ENCODE results near the gene KCNA2.

Gene KCNA2

DNA sequence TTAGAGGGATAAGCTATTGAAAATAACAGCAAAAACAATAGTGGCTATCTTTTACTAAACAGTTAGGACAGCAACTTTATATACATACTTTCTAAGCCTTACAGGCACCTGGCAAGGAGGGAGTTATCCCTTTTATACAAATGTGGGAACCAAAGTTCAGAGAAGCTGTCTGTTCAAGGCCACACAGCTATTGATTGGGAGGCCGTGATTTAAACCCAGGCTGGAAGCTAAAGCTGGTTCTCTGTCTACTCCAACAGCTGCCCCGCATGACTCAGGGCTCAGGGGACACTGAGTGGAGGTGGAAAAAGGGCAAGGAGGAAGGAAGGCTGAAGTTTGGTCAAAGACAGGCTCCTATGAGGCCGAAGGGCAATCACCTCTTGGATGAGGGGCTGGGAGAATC lies 26.7 kb downstream of the KCNA2 start:
- Histone ChIP-seq H3K27ac (no peak overlapping the region), H3K36me3 (ENCODE audit: insufficient read depth, low read length) (no peaks in the 10 kb centered on the region), H3K4me3 (no peak overlapping the region), H3K9ac (ENCODE audit: insufficient read length) (no peak overlapping the region), H3K9me3 (ENCODE audit: low read depth, low read length) (no peaks in the 10 kb centered on the region)
- no peak for DNase-seq (ENCODE audit: low read depth, low spot score)
- no peak for TF ChIP-seq FOXP2 (optimal IDR thresholded peaks at IDR 0.05; ENCODE audit: control extremely low read depth, extremely low read length, insufficient read depth)
- TF ChIP-seq POLR2AphosphoS5 (IDR thresholded peaks at IDR 0.05; ENCODE audit: borderline replicate concordance, low read depth, low read length) = no peak
- TF ChIP-seq EZH2 (IDR thresholded peaks at IDR 0.05) = no peak

DNA sequence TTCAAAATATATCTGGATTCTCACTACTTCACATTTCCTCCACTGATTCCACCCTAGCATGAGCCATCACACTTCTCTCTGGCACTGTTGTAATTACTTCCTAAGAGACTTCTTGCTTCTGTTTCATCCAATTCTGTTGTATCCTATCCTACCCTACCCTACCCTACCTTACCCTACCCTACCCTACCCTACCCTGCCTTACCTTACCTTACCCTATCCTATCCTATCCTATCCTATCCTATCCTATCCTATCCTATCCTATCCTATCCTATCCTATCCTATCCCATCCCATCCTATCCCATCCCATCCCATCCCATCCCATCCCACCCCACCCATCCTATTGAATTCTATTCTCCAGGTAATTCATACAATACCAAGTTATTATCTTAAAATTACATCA lies 29.7 kb downstream of the KCNA2 start:
- no peak overlapping the region for H3K9ac ChIP-seq (ENCODE audit: insufficient read length)
- H3K36me3 ChIP-seq (ENCODE audit: insufficient read depth, low read length) = no peaks in the 10 kb centered on the region
- H3K27ac ChIP-seq = no peak overlapping the region
- TF ChIP-seq POLR2AphosphoS5 (IDR thresholded peaks at IDR 0.05; ENCODE audit: borderline replicate concordance, low read depth, low read length) (no peak), EZH2 (IDR thresholded peaks at IDR 0.05) (no peak), FOXP2 (optimal IDR thresholded peaks at IDR 0.05; ENCODE audit: control extremely low read depth, extremely low read length, insufficient read depth) (no peak)
- DNase-seq (ENCODE audit: low read depth, low spot score) = no peak
- H3K9me3 ChIP-seq (ENCODE audit: low read depth, low read length) = no peaks in the 10 kb centered on the region
- no peak overlapping the region for H3K4me3 ChIP-seq

DNA sequence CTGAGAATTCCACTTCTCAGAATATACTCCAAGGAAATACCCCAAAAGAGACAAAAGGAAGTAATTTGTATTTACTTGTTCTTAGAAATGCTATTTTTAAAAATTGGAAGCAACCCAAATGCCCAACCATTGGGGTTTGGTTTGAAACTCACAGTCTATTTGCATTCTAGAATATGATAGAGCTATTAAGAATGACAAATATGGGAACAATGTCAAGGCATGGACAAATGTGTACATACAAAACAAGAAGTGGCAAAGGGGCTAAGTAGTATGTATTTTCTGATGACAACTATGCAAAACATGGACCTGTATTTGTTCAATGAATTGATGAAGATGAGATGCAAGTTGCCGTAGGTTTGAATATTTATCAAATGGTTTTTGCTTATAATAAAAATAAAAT lies 32.8 kb downstream of the KCNA2 start:
- TF ChIP-seq EZH2 (IDR thresholded peaks at IDR 0.05) (no peak), FOXP2 (optimal IDR thresholded peaks at IDR 0.05; ENCODE audit: control extremely low read depth, extremely low read length, insufficient read depth) (no peak), POLR2AphosphoS5 (IDR thresholded peaks at IDR 0.05; ENCODE audit: borderline replicate concordance, low read depth, low read length) (no peak)
- DNase-seq (ENCODE audit: low read depth, low spot score) = no peak
- no peak overlapping the region for H3K9ac ChIP-seq (ENCODE audit: insufficient read length)
- no peak overlapping the region for H3K27ac ChIP-seq
- no peaks in the 10 kb centered on the region for H3K9me3 ChIP-seq (ENCODE audit: low read depth, low read length)
- H3K36me3 ChIP-seq (ENCODE audit: insufficient read depth, low read length) = no peaks in the 10 kb centered on the region
- H3K4me3 ChIP-seq = no peak overlapping the region

DNA sequence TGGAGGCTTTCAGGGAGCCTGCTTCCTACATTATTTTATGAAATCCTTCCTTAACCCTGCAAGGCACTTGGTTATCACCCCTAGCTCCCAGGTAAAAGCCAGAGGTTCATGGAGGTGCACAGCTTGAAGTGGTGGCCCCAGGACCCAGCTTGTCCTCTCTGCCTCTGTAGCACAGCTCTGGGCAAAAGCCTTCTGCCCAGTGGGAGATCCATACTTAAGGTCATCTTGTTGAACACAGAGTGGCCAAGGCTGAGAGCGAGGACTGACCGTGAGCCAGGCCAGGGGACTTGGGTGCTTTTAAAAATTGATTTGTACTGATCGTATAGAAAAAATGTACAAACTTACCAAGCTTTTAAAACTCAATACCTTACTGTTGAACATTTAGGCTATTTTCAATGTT lies 33.4 kb downstream of the KCNA2 start:
- no peaks in the 10 kb centered on the region for H3K36me3 ChIP-seq (ENCODE audit: insufficient read depth, low read length)
- no peak overlapping the region for H3K4me3 ChIP-seq
- TF ChIP-seq FOXP2 (optimal IDR thresholded peaks at IDR 0.05; ENCODE audit: control extremely low read depth, extremely low read length, insufficient read depth) = no peak
- TF ChIP-seq POLR2AphosphoS5 (IDR thresholded peaks at IDR 0.05; ENCODE audit: borderline replicate concordance, low read depth, low read length) = no peak
- TF ChIP-seq EZH2 (IDR thresholded peaks at IDR 0.05) = no peak
- H3K9ac ChIP-seq (ENCODE audit: insufficient read length) = no peak overlapping the region
- no peak overlapping the region for H3K27ac ChIP-seq
- no peaks in the 10 kb centered on the region for H3K9me3 ChIP-seq (ENCODE audit: low read depth, low read length)
- DNase-seq (ENCODE audit: low read depth, low spot score) = no peak

DNA sequence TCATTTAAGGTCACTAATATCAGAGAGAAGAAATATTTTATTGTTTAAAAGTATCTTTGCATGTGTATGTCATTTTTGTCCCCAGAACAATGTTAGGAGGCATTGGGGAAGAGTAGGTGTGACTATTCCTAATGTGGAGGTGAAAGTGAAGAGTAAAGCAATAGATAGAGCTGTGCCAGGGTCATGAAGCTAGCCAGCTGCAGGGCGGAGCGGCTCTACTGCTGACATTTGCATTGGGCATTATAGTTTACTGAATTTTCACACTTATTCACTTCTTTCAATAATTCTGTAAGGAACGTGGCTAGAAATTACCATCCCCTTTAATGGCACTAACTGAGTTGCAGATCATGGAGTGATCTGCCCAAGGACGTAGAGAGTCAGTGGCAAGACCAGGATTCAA lies 35.3 kb downstream of the KCNA2 start:
- Histone ChIP-seq H3K4me3 (no peak overlapping the region), H3K9me3 (ENCODE audit: low read depth, low read length) (no peaks in the 10 kb centered on the region), H3K9ac (ENCODE audit: insufficient read length) (no peak overlapping the region), H3K36me3 (ENCODE audit: insufficient read depth, low read length) (no peaks in the 10 kb centered on the region), H3K27ac (no peak overlapping the region)
- no peak for DNase-seq (ENCODE audit: low read depth, low spot score)
- TF ChIP-seq FOXP2 (optimal IDR thresholded peaks at IDR 0.05; ENCODE audit: control extremely low read depth, extremely low read length, insufficient read depth) (no peak), POLR2AphosphoS5 (IDR thresholded peaks at IDR 0.05; ENCODE audit: borderline replicate concordance, low read depth, low read length) (no peak), EZH2 (IDR thresholded peaks at IDR 0.05) (no peak)

DNA sequence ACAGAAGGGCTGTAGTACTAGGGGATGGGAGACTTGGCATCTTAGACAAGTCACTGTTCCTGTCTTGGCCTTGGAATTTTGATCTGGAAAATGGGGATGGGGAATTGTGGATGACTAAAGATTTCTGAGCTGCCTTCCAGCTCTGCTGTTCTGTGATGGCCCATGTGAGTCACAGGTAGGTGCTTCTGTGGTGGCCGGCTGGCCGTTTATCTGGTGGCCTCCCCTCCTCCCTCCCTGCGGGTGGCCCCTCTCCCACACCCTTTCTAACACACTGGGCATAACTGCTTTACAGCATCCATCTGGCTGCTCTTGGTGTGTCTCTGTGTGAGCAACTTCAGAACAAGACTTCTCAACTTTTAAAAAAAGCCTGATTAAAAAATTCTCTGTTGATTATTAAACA lies 35.9 kb downstream of the KCNA2 start:
- H3K9me3 ChIP-seq (ENCODE audit: low read depth, low read length) = no peaks in the 10 kb centered on the region
- no peaks in the 10 kb centered on the region for H3K36me3 ChIP-seq (ENCODE audit: insufficient read depth, low read length)
- TF ChIP-seq POLR2AphosphoS5 (IDR thresholded peaks at IDR 0.05; ENCODE audit: borderline replicate concordance, low read depth, low read length) (no peak), EZH2 (IDR thresholded peaks at IDR 0.05) (no peak), FOXP2 (optimal IDR thresholded peaks at IDR 0.05; ENCODE audit: control extremely low read depth, extremely low read length, insufficient read depth) (no peak)
- H3K27ac ChIP-seq = no peak overlapping the region
- no peak overlapping the region for H3K4me3 ChIP-seq
- no peak for DNase-seq (ENCODE audit: low read depth, low spot score)
- no peak overlapping the region for H3K9ac ChIP-seq (ENCODE audit: insufficient read length)

DNA sequence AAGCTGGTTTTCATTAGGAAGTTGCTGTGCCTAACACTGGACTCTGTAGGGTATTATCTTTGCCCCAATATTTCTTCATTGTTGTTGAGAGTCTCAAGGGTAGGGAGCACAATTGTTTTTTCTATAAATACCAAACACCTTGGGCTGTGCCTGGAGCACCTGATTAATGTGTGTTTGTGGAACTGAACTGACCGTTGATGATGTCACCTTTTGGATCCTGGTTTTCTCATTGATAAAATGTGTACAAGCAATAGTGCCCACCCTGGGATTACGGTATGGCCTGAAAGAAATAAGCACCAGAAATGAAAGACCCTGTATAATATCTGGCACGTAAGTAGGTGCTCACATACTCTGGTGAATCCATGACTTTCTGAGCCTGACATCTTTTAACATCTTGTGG lies 39.3 kb downstream of the KCNA2 start:
- Histone ChIP-seq H3K27ac (no peak overlapping the region), H3K36me3 (ENCODE audit: insufficient read depth, low read length) (no peaks in the 10 kb centered on the region), H3K9ac (ENCODE audit: insufficient read length) (no peak overlapping the region), H3K9me3 (ENCODE audit: low read depth, low read length) (no peaks in the 10 kb centered on the region), H3K4me3 (no peak overlapping the region)
- DNase-seq (ENCODE audit: low read depth, low spot score) = no peak
- no peak for TF ChIP-seq EZH2 (IDR thresholded peaks at IDR 0.05)
- TF ChIP-seq FOXP2 (optimal IDR thresholded peaks at IDR 0.05; ENCODE audit: control extremely low read depth, extremely low read length, insufficient read depth) = no peak
- no peak for TF ChIP-seq POLR2AphosphoS5 (IDR thresholded peaks at IDR 0.05; ENCODE audit: borderline replicate concordance, low read depth, low read length)

DNA sequence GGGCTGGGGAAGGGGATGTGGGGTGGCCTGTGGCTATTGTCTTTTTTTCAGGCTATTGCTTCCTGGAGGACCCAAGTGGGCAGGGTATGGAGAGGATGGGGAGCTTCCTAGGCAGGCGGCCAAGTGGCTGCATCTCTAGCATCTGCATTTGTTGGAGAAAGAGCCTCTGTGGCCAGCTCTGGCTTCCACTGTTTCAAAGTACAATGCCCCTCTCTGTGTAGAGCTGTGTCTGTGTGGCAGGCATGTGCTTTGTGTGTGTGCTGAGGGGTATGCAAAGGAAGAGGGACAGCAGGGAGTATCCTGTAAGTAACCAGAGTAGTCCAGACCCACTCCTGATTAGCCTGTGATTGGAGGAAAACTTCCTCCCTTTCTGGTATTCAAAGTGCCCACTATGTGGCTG lies 40.6 kb downstream of the KCNA2 start:
- no peak overlapping the region for H3K9ac ChIP-seq (ENCODE audit: insufficient read length)
- TF ChIP-seq POLR2AphosphoS5 (IDR thresholded peaks at IDR 0.05; ENCODE audit: borderline replicate concordance, low read depth, low read length) (no peak), FOXP2 (optimal IDR thresholded peaks at IDR 0.05; ENCODE audit: control extremely low read depth, extremely low read length, insufficient read depth) (no peak), EZH2 (IDR thresholded peaks at IDR 0.05) (no peak)
- no peaks in the 10 kb centered on the region for H3K36me3 ChIP-seq (ENCODE audit: insufficient read depth, low read length)
- H3K9me3 ChIP-seq (ENCODE audit: low read depth, low read length) = no peaks in the 10 kb centered on the region
- no peak overlapping the region for H3K4me3 ChIP-seq
- H3K27ac ChIP-seq = no peak overlapping the region
- DNase-seq (ENCODE audit: low read depth, low spot score) = no peak

- Histone ChIP-seq H3K9ac (ENCODE audit: insufficient read length) (no peak overlapping the region), H3K4me3 (no peak overlapping the region), H3K27ac (no peak overlapping the region), H3K36me3 (ENCODE audit: insufficient read depth, low read length) (no peaks in the 10 kb centered on the region), H3K9me3 (ENCODE audit: low read depth, low read length) (no peaks in the 10 kb centered on the region)
- TF ChIP-seq FOXP2 (optimal IDR thresholded peaks at IDR 0.05; ENCODE audit: control extremely low read depth, extremely low read length, insufficient read depth) (no peak), POLR2AphosphoS5 (IDR thresholded peaks at IDR 0.05; ENCODE audit: borderline replicate concordance, low read depth, low read length) (no peak), EZH2 (IDR thresholded peaks at IDR 0.05) (no peak)
- DNase-seq (ENCODE audit: low read depth, low spot score) = no peak
These were observed 43.1 kb downstream of the KCNA2 start for GRCh38 chr1:110563089-110563488.
